GM12878 (cell line): Measurements from ENCODE around the gene ENPP6. TPM values are rescaled to one million over a fixed set of nuclear protein-coding genes. Genes with fewer than 3 reads are reported as not detected.

Experiments
- ATAC-seq: fragments of 200-7000 bp; cut with Tn5 transposase; 3 replicates; pipeline ENCODE4 v1.9.1; 2020; ENCODE audit warnings: mild to moderate bottlenecking, moderate library complexity
- BruUV-seq: library from RNA; stranded (reverse); fragments of 400-500 nt; replicated peaks from 2 replicates; lab custom pipeline; 2021; lab: Mats Ljungman, UMichigan
- CTCF ChIA-PET: fragments of 300-600 bp; sonication (Branson Sonifier 250); formaldehyde crosslinking; extraction: SDS; loops from one replicate; lab custom pipeline; 2021; ENCODE audit warnings: inconsistent platforms; lab: Yijun Ruan, JAX
- POLR2A ChIA-PET: fragments of 350-600 bp; formaldehyde crosslinking; extraction: SDS; loops from one replicate; lab custom pipeline; 2021; ENCODE audit warnings: inconsistent platforms; lab: Charles Lee
- RAD21 ChIA-PET: fragments of 300-600 bp; sonication (Branson Sonifier 250); formaldehyde crosslinking; loops from one replicate; lab custom pipeline; 2023; ENCODE audit warnings: antibody characterized with exemption; ENCODE audit not compliant: unreplicated experiment; lab: Charles Lee
- SMC1A ChIA-PET: fragments of 300-600 bp; sonication (Branson Sonifier 250); formaldehyde crosslinking; loops from one replicate; lab custom pipeline; 2023; ENCODE audit not compliant: unreplicated experiment, uncharacterized antibody; lab: Charles Lee
- DNase-seq: peaks from one replicate; pipeline ENCODE4 v3.0.0-alpha.2; 2011; ENCODE audit warnings: low read depth, low spot score
- FAIRE-seq: peaks from 3 replicates; lab custom pipeline; 2011; peaks lifted over from hg19 to GRCh38; lab: Jason Lieb, UNC
- H2AFZ ChIP-seq: 2 replicates; pipeline ENCODE4 v1.6.0; 2011; ENCODE audit warnings: low read depth, low read length, control low read depth; ENCODE audit not compliant: control insufficient read depth
- H3K27ac ChIP-seq: 2 replicates; pipeline ENCODE4 v1.5.1; 2011; ENCODE audit warnings: control low read depth; ENCODE audit not compliant: control insufficient read depth, insufficient read depth
- H3K27me3 ChIP-seq, 2 experiments: replicated peaks in 1 of 2; 2 replicates each; pipeline versions ENCODE4 v1.6.0 to v1.6.1; 2011; ENCODE audit warnings: low read length in 1 of 2; ENCODE audit not compliant: control insufficient read depth in 2 of 2, insufficient read depth in 2 of 2
- H3K36me3 ChIP-seq, 2 experiments: 2 replicates each; pipeline ENCODE4 v1.5.1; 2011; ENCODE audit warnings: low read length in 1 of 2; ENCODE audit not compliant: control insufficient read depth in 2 of 2, insufficient read depth in 2 of 2
- H3K4me1 ChIP-seq: 2 replicates; pipeline ENCODE4 v1.6.1; 2011; ENCODE audit warnings: mild to moderate bottlenecking, low read length, moderate library complexity, mixed read lengths; ENCODE audit not compliant: control insufficient read depth, insufficient read depth
- H3K4me2 ChIP-seq: 2 replicates; pipeline ENCODE4 v1.6.0; 2011; ENCODE audit warnings: control low read depth; ENCODE audit not compliant: control insufficient read depth, insufficient read depth
- H3K4me3 ChIP-seq: fragments of 200-600 bp; sonication (generic); 2 replicates; pipeline ENCODE4 v1.5.1; 2016
- H3K79me2 ChIP-seq: 2 replicates; pipeline ENCODE4 v1.6.0; 2011; ENCODE audit warnings: low read length; ENCODE audit not compliant: control insufficient read depth, insufficient read depth
- H3K9ac ChIP-seq: 2 replicates; pipeline ENCODE4 v1.8.0; 2011; ENCODE audit warnings: low read length, control low read depth, mixed read lengths; ENCODE audit not compliant: control insufficient read depth, insufficient read depth
- H3K9me3 ChIP-seq: replicated peaks from 3 replicates; pipeline ENCODE4 v1.5.1; 2011; ENCODE audit warnings: mild to moderate bottlenecking, low read length; ENCODE audit not compliant: control insufficient read depth, insufficient read depth
- H4K20me1 ChIP-seq: 2 replicates; pipeline ENCODE4 v1.6.0; 2011; ENCODE audit not compliant: control insufficient read depth, insufficient read depth
- CEBPB ChIP-seq, 2 experiments: fragments of 150-350 bp in 1 of 2; IDR thresholded peaks; 2 replicates each; pipeline ENCODE4 v1.6.1; 2012 to 2014; ENCODE audit warnings: low read depth in 2 of 2, low read length in 2 of 2, borderline replicate concordance in 1 of 2, inconsistent platforms in 1 of 2
- HCFC1 ChIP-seq: fragments of 150-350 bp; IDR thresholded peaks from 2 replicates; pipeline ENCODE4 v1.6.1; 2014; ENCODE audit warnings: low read length
- SUPT20H ChIP-seq: IDR thresholded peaks from 2 replicates; pipeline ENCODE4 v1.6.1; 2011; ENCODE audit warnings: low read depth, mild to moderate bottlenecking, low read length, moderate library complexity, borderline replicate concordance; ENCODE audit not compliant: control insufficient read depth
- TARDBP ChIP-seq: IDR thresholded peaks from 2 replicates; pipeline ENCODE4 v1.6.1; 2016; ENCODE audit warnings: borderline replicate concordance
- TBL1XR1 ChIP-seq: IDR thresholded peaks from 2 replicates; pipeline ENCODE4 v1.6.1; 2012; ENCODE audit warnings: low read depth, low read length, improper control_type of control experiment
- ZBED1 ChIP-seq: IDR thresholded peaks from 2 replicates; pipeline ENCODE4 v1.6.1; 2016; ENCODE audit warnings: borderline replicate concordance
- WGBS: methylation state at CpG from one replicate; pipeline ENCODE4 v1.1.6; 2016; ENCODE audit warnings: low lambda C conversion rate; ENCODE audit not compliant: insufficient replicate concordance, insufficient coverage; ENCODE audit errors: missing lambda C conversion rate; 5-methylcytosine and 5-hydroxymethylcytosine counted together
- in situ Hi-C: fragments of 300-500 bp; cut with MboI; formaldehyde crosslinking; loops from 9 replicates; pipeline ENCODE4 v1.14.3; 2018; ENCODE audit warnings: mixed read lengths
- intact Hi-C: fragments of 100-400 bp; cut with micrococcal nuclease; formaldehyde crosslinking; loops from one replicate; pipeline ENCODE4 v1.14.2; 2022; ENCODE audit not compliant: unreplicated experiment
- polyA plus RNA-seq, 11 experiments: library from polyadenylated mRNA; depleted of rRNA in 4 of 11; unstranded in 6 of 11; stranded (reverse) in 5 of 11; fragments of >200 nt; fragmentation: Nextera tagmentation in 4 of 11; fragmentation: Illumina TruSeq in 1 of 11; extraction: Ambion mirVana in 4 of 11; extraction: Trizol in 1 of 11; gene quantifications; 1 replicate in 1 of 11; 2 replicates in 10 of 11; pipeline versions ENCODE4 v1.2.1 to v1.2.3, GENCODE V29; 2011 to 2016; ENCODE audit warnings: inconsistent platforms in 2 of 11, missing spikeins in 2 of 11, low read depth in 1 of 11
- total RNA-seq, 4 experiments: library from RNA; depleted of rRNA in 3 of 4; stranded (reverse); fragments of >200 nt in 3 of 4; fragmentation: Illumina TruSeq in 1 of 4; extraction: Trizol in 1 of 4; gene quantifications; 2 replicates each; pipeline versions ENCODE4 v1.2.1 to v1.2.3, GENCODE V29; 2013 to 2021
- TF ChIP-seq, protein P1 (sequence below): fragments of 150-350 bp; IDR thresholded peaks from 2 replicates; pipeline ENCODE4 v1.6.1; 2016; ENCODE audit warnings: low read depth, low read length

ENPP6 gene
- total and polyA plus RNA-seq, 10 of the 15 experiments (the other 5 are each of a cell fraction or from before 2014, with no cell fraction given), result 0.04 to 1.0 (median 0.44) TPM; not detected in 1

DNA sequence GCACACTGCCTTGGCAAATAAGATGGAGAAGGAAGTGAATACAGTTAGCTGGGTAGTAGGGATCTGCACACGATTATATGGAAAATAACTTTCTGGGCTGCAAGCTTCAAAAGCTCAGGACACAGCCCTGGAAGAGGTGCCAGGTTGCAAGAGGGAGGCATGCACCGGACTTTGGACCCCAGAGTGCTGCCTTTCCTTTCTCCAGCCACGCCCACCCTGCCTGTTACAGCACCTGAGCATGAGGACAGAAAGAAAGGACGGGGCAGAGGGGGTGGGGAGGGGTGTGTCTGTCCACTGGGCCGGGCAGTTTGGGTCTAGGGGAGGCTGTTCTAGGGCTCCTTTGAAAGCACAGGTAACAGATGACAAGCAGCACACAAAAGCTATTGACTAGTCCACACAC, 152.8 kb downstream of the ENPP6 start (continued):
- TF ChIP-seq TARDBP, result no peak
- TF ChIP-seq, protein P1, sequence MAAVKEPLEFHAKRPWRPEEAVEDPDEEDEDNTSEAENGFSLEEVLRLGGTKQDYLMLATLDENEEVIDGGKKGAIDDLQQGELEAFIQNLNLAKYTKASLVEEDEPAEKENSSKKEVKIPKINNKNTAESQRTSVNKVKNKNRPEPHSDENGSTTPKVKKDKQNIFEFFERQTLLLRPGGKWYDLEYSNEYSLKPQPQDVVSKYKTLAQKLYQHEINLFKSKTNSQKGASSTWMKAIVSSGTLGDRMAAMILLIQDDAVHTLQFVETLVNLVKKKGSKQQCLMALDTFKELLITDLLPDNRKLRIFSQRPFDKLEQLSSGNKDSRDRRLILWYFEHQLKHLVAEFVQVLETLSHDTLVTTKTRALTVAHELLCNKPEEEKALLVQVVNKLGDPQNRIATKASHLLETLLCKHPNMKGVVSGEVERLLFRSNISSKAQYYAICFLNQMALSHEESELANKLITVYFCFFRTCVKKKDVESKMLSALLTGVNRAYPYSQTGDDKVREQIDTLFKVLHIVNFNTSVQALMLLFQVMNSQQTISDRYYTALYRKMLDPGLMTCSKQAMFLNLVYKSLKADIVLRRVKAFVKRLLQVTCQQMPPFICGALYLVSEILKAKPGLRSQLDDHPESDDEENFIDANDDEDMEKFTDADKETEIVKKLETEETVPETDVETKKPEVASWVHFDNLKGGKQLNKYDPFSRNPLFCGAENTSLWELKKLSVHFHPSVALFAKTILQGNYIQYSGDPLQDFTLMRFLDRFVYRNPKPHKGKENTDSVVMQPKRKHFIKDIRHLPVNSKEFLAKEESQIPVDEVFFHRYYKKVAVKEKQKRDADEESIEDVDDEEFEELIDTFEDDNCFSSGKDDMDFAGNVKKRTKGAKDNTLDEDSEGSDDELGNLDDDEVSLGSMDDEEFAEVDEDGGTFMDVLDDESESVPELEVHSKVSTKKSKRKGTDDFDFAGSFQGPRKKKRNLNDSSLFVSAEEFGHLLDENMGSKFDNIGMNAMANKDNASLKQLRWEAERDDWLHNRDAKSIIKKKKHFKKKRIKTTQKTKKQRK, result no peak

DNA sequence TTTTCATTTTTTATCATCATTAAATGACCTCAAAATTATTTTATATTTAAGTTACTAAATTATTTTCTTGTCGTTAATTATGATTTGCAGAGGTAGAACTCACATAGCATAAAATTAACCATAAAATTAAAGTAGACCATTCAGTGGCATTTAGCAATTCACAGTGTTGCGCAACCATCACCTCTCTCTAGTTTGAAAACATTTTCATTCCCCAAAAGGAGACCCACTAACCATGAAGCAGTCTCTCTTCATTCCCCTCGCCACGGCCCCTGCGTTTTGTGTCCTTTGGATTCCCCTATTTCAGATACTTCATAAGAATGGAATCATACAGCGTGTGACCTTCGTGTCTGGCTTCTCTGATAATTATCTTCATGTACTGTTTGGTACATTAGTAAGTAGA, 154.9 kb downstream of the ENPP6 start:
- no peaks in the 10 kb centered on the region for H3K79me2 ChIP-seq
- no peak overlapping the region for H3K27ac ChIP-seq
- H3K4me1 ChIP-seq, result no peaks in the 10 kb centered on the region
- H3K9me3 ChIP-seq, result no peaks in the 10 kb centered on the region
- TF ChIP-seq HCFC1, result no peak
- TF ChIP-seq TBL1XR1, result no peak
- TF ChIP-seq CEBPB (IDR thresholded peaks at IDR 0.05; ENCODE audit: borderline replicate concordance in 1 of 2, low read depth in 2 of 2, low read length in 2 of 2), result peak in 1 of 2 experiments; percentile 17; a peak in 1 of 4 replicates
- TF ChIP-seq ZBED1, result no peak
- TF ChIP-seq SUPT20H, result no peak
- FAIRE-seq (no peak), DNase-seq (no peak), ATAC-seq (no peak)
- H2AFZ ChIP-seq, result no peak overlapping the region
- SMC1A ChIA-PET, result no interaction called here
- no peaks in the 10 kb centered on the region for H4K20me1 ChIP-seq
- H3K4me2 ChIP-seq, result no peak overlapping the region
- peaks cover 0 to 1% of the 10 kb centered on the region in 2 experiments; a peak in 2 of 4 replicates for H3K27me3 ChIP-seq
- CTCF ChIA-PET, result no interaction called here
- no peak overlapping the region for H3K9ac ChIP-seq
- no peak overlapping the region for H3K4me3 ChIP-seq
- no TSS peak for BruUV-seq
- intact Hi-C loops, result no loop called here
- RAD21 ChIA-PET, result no interaction called here
- POLR2A ChIA-PET, result no interaction called here
- WGBS, result 63% methylated on average over 7 of the region's 7 CpGs
- in situ Hi-C loops, result no loop called here
- H3K36me3 ChIP-seq, result no peaks in the 10 kb centered on the region
